GM18502 (cell line): ENCODE measurements around the gene SLC9A9.

Source experiments
- ATAC-seq: cut with Tn5 transposase; IDR thresholded peaks from one replicate; pipeline ENCODE4 v1.9.1; 2021; ENCODE audit warnings: mild to moderate bottlenecking; ENCODE audit not compliant: unreplicated experiment, poor library complexity

Gene SLC9A9

GRCh38 chr3:143605233-143605950, 242.9 kb downstream of the SLC9A9 start:
- ATAC-seq = peak; percentile 39

- ATAC-seq = peak; percentile 91
Measured at GRCh38 chr3:143604402-143605185, 243.7 kb downstream of the SLC9A9 start.

- ATAC-seq = no peak
Measured at GRCh38 chr3:143603774-143604173, 244.5 kb downstream of the SLC9A9 start.

DNA sequence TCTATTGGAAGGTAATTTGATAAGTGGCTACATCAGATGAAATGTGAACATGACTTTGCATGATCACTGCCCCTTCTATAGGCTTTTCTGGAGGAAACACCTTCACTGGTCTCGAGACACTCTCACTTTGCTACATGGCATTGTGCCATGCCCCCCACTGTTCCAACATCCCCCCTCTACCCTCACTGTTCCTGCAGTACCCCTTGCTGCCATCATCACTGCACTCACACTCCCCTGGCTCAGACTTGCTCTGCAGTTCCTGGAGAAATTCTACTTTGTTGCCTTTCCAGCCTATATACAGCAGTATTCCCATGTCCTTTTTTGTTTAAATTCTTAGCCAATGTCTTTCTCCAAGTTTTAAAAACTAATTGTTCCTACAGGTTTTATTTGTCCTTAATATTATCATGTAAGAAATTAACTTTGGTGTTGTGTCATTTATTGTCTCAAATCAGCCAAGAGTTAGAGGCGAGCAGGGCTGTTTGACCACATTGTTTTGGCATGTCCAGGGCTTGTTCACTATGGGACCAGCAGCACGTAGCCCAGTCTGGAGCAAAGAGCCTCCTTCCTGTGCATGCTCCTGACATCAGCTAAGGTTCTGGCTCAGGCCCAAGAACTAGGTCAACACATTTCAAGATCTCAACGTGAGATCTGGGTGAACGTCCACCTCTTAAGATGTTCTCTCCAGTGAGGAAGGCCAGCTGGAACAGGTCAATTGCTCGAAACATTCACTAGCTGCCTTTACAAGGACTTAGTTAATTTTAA, 246.4 kb downstream of the SLC9A9 start:
- ATAC-seq = no peak

GRCh38 chr3:143600756-143601718, 247.2 kb downstream of the SLC9A9 start:
- ATAC-seq = no peak

GRCh38 chr3:143597774-143598652, 250.3 kb downstream of the SLC9A9 start:
- ATAC-seq = no peak

GRCh38 chr3:143596957-143597642, 251.2 kb downstream of the SLC9A9 start:
- ATAC-seq = no peak

- ATAC-seq = peak; percentile 98
Measured at GRCh38 chr3:143595456-143596077, 252.7 kb downstream of the SLC9A9 start.

DNA sequence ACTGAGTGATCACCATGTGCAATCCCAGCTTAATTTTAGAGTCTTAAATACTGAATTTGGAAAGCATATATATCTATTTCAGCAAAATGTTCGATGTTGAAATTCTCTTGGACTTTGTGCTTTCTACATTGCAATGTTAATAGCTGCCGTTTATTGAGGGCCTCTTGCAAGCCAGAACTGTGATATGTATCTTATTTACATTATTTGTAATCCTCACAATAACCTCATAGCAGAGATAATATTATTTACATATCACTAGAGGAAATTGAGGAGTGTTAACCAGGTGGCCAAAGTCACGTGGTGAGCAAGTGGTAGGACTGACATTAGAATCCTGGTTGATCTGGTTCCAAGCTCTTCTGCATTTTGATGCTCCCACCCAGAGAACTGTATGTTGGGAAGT, 254.1 kb downstream of the SLC9A9 start:
- no peak for ATAC-seq

DNA sequence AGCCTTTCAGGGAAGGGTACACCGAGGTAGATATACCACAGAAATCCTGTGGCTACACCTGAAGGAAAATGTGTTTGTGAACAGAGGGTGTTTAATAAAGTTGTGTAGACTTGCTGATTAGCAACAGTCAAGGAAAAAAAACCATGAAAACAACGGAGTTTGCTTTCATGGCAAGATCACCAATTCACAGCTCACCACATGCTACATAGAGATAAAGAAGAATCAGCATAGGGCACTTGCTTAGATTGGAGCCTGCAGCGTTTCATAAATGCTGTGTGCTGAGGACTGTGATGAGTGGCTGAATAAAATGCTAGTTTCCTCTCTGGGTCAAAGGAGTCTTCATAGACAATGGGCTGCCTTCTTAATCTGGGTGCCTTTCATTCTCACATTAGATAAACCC, 257.6 kb downstream of the SLC9A9 start:
- no peak for ATAC-seq

DNA sequence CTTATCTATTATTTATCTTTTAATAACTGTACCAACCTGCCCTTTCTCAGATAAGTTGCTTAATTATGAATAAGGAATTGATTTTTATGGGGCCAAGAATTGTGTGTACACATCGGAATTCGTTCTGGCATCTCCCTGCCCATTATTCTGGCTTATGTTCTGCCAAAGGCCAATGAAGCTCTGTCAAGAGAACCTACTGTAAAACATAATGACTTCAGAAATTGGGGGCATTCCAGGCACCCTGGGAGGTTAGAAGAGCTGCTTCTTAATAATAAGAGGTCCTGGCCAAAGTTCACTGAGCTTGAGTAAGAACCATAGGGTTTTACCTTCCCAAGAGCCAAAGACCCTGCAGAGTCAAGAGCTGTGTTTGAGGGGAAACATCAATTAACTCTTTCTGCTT, 261.7 kb downstream of the SLC9A9 start:
- ATAC-seq = no peak

DNA sequence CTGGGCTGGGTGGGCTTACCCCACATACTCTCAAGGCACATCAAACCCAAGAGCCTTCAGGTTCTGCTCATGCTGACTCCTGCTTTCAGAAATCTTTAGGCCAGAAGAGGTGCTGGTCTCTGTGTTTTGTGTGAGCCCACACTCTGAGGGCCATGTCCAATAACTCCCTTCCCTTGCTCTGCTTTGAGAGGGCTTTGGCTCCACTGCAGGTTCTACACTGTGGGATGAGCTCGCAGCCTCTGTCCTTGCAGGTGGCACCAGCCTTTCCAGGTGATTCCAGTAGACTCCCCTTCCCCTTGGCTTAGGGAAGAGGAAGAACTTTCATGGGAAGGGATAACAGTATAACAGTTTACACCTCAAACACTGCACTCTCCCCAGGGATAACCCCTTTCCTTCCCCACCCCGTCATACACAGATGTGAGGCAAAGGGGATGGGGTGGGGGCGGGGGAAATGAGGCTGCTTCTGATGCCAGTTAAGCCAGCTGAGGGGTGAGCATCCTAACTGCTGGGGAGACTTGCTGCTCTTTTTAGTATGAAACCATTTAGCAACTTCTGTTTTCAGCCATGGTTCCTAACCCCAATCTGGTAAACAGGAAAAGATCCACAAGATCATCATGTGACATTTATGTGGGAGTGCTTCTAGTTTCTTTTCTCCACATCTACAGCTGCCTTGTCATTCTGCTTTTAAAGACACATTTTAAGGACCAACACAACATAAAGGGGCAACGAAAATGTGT, 262.4 kb downstream of the SLC9A9 start:
- peak; percentile 47 for ATAC-seq

GRCh38 chr3:143584474-143584873, 263.8 kb downstream of the SLC9A9 start:
- no peak for ATAC-seq

- peak; percentile 52 for ATAC-seq
Measured at GRCh38 chr3:143581972-143582722, 266.1 kb downstream of the SLC9A9 start.

- ATAC-seq = no peak
Measured at GRCh38 chr3:143578810-143579435, 269.3 kb downstream of the SLC9A9 start.
